Measurements from ENCODE around the gene ZMIZ1.

ZMIZ1 gene

DNA sequence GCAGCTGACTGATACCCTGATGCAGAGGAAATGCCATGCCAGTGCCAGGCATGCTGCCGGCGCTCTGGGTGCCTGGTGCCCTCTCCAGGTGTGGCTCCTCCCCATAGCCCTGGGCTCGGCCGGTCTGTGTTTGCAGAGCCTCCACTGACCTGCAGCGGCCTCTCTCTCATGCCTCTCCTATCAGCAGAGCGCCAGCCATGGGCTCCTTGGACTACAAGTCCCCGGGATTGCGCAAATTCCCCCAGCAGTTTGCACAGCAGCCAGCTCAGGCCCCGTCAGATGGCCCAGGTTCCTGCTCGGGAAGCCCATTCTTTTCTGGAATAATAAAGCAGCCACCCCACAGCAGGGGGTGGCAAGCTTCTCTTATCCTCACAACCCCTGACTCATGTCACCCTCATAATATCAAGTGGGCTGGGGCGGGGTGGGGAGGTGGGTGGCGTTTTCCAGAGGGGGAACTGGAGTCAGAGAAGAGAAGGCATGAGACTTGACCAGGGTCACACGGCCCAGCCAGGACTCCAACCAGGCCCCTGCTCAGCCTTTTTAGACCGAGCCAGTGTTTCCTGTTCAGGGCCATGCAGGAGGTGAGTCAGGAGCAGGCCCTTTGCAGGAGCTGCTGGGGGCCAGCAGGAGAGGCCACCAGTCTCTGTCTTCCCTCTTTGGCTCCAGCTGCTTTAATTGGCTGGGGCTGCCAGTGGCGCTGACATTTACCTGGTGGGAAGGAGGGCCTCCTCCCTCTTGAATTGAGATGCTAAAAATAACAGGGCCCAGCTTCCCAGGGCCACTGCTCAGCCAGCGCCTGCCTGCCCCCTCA lies 58.6 kb downstream of the ZMIZ1 start:
- CTCF ChIA-PET = interaction anchor here (0.8 to 42.3 kb wide), 18 partner anchors 9 to 70 kb away, joined by 3 to 517 read pairs (median 4); no protein-coding TSS in a partner anchor
- peak overlapping the region in 1 of 2 experiments; percentile 46 for H3K27ac ChIP-seq (ENCODE audit: insufficient read depth in 1 of 2, low read depth in 1 of 2, low read length in 2 of 2, poor library complexity in 1 of 2, severe bottlenecking in 2 of 2)
- H3K4me3 ChIP-seq (ENCODE audit: control insufficient read depth in 1 of 7, extremely low read depth in 1 of 7, insufficient read depth in 4 of 7, low read depth in 2 of 7, low read length in 6 of 7) = no peak overlapping the region
- peak in 1 of 3 donors; percentile 40 for DNase-seq
- POLR2A ChIA-PET = interaction anchor here (0.6 to 1.6 kb wide), 4 partner anchors 20 to 60 kb away, joined by 3 to 5 read pairs (median 3); no protein-coding TSS in a partner anchor
- H3K36me3 ChIP-seq (ENCODE audit: control insufficient read depth in 4 of 4, insufficient read depth in 4 of 4, low read length in 3 of 4) = peaks cover 5 to 87% (median 51%) of the 10 kb centered on the region in 4 experiments
- peaks cover 13 to 95% (median 78%) of the 10 kb centered on the region in 4 experiments for H3K4me1 ChIP-seq (ENCODE audit: control extremely low read depth in 1 of 4, control insufficient read depth in 4 of 4, insufficient read depth in 4 of 4, low read length in 3 of 4)
- 45% methylated on average over 15 of the region's 16 CpGs for WGBS (ENCODE audit: insufficient coverage)
- no peaks in the 10 kb centered on the region for H3K9me3 ChIP-seq (ENCODE audit: control extremely low read depth in 1 of 5, control insufficient read depth in 4 of 5, insufficient read depth in 2 of 5, low read depth in 1 of 5, low read length in 4 of 5)
- no peaks in the 10 kb centered on the region for H3K27me3 ChIP-seq (replicated peaks in 2 of 5; ENCODE audit: control insufficient read depth in 4 of 5, insufficient read depth in 5 of 5, low read length in 4 of 5)

DNA sequence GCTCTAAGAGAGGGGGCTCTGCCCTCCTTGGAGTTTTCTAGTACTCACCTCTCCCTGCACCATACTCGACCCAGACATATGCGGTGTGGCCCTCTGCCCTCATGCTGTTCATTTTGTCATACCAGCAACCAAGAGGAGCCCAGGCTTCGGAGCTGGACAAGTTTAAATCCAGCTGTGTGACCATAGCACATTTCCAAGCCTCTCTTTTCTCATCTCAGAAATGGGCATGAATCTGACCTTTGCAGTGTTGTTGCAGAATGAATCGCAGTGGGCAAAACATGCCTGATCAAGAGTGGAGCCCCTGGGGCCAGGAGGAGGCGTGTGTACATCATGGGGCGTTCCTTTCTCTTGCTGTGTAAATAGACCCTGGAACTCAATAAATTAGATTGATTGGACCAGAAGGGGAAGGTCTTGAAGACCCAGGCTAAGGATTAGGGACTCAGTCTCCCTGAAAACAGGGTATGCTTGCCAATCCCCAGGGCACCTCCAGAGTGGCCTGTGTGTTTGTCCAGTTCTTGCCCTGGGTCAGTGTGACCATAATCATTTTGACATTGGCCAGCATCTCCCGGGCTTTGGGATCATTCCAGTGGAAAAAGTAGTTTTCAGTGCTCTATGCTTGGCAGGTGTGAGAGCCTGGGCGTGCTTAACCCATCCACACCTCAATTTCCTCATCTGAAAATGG lies 59.6 kb downstream of the ZMIZ1 start:
- Histone ChIP-seq H3K9me3 (ENCODE audit: control extremely low read depth in 1 of 5, control insufficient read depth in 4 of 5, insufficient read depth in 2 of 5, low read depth in 1 of 5, low read length in 4 of 5) (no peaks in the 10 kb centered on the region), H3K27ac (ENCODE audit: insufficient read depth in 1 of 2, low read depth in 1 of 2, low read length in 2 of 2, poor library complexity in 1 of 2, severe bottlenecking in 2 of 2) (peak overlapping the region in 1 of 2 experiments; percentile 46), H3K36me3 (ENCODE audit: control insufficient read depth in 4 of 4, insufficient read depth in 4 of 4, low read length in 3 of 4) (peaks cover 5 to 85% (median 50%) of the 10 kb centered on the region in 4 experiments), H3K4me3 (ENCODE audit: control insufficient read depth in 1 of 7, extremely low read depth in 1 of 7, insufficient read depth in 4 of 7, low read depth in 2 of 7, low read length in 6 of 7) (no peak overlapping the region), H3K27me3 (replicated peaks in 2 of 5; ENCODE audit: control insufficient read depth in 4 of 5, insufficient read depth in 5 of 5, low read length in 4 of 5) (no peaks in the 10 kb centered on the region), H3K4me1 (ENCODE audit: control extremely low read depth in 1 of 4, control insufficient read depth in 4 of 4, insufficient read depth in 4 of 4, low read length in 3 of 4) (peaks cover 13 to 95% (median 86%) of the 10 kb centered on the region in 4 experiments)
- POLR2A ChIA-PET = interaction anchor here (0.6 to 1.6 kb wide), 5 partner anchors 9 to 67 kb away, joined by 3 to 5 read pairs (median 3); no protein-coding TSS in a partner anchor
- WGBS (ENCODE audit: insufficient coverage) = 92% methylated on average over 6 of the region's 8 CpGs
- CTCF ChIA-PET = interaction anchor here (0.8 to 42.3 kb wide), 18 partner anchors 10 to 69 kb away, joined by 3 to 517 read pairs (median 6); no protein-coding TSS in a partner anchor
- no peak for DNase-seq

DNA sequence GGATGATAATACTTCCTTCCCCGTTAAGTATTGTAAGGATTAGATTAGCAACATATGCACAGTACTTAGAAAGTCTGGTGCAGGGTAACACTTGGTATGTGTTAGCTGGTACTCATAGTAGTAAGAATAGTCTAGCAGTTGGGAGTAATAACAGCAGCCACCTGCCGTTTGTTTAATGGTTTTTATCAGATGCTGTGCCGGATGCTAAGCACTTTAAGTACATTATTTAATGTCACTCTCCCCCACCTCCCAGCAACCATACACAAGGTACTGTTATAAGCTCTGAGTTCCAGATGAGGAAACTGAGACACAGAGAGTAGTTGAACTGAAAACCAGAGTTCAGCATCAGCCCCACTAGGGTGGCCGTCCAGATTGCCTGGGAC lies 60.1 kb downstream of the ZMIZ1 start:
- Histone ChIP-seq H3K27ac (ENCODE audit: insufficient read depth in 1 of 2, low read depth in 1 of 2, low read length in 2 of 2, poor library complexity in 1 of 2, severe bottlenecking in 2 of 2) (peak overlapping the region in 1 of 2 experiments; percentile 46), H3K4me1 (ENCODE audit: control extremely low read depth in 1 of 4, control insufficient read depth in 4 of 4, insufficient read depth in 4 of 4, low read length in 3 of 4) (peaks cover 13 to 95% (median 88%) of the 10 kb centered on the region in 4 experiments), H3K27me3 (replicated peaks in 2 of 5; ENCODE audit: control insufficient read depth in 4 of 5, insufficient read depth in 5 of 5, low read length in 4 of 5) (no peaks in the 10 kb centered on the region), H3K4me3 (ENCODE audit: control insufficient read depth in 1 of 7, extremely low read depth in 1 of 7, insufficient read depth in 4 of 7, low read depth in 2 of 7, low read length in 6 of 7) (peak overlapping the region in 4 of 7 experiments; percentile 2 to 38 (median 16)), H3K9me3 (ENCODE audit: control extremely low read depth in 1 of 5, control insufficient read depth in 4 of 5, insufficient read depth in 2 of 5, low read depth in 1 of 5, low read length in 4 of 5) (no peaks in the 10 kb centered on the region), H3K36me3 (ENCODE audit: control insufficient read depth in 4 of 4, insufficient read depth in 4 of 4, low read length in 3 of 4) (peaks cover 5 to 79% (median 49%) of the 10 kb centered on the region in 4 experiments)
- ChIA-PET CTCF (interaction anchor here (1.1 to 42.3 kb wide), 12 partner anchors 9 to 68 kb away, joined by 3 to 517 read pairs (median 9); no protein-coding TSS in a partner anchor), POLR2A (interaction anchor here (0.6 to 1.3 kb wide), 3 partner anchors 9 to 66 kb away, joined by 3 to 5 read pairs (median 3); no protein-coding TSS in a partner anchor)
- WGBS (ENCODE audit: insufficient coverage) = 51% methylated on average over 2 of the region's 4 CpGs
- peak in 2 of 3 donors; percentile 72 to 80 for DNase-seq

DNA sequence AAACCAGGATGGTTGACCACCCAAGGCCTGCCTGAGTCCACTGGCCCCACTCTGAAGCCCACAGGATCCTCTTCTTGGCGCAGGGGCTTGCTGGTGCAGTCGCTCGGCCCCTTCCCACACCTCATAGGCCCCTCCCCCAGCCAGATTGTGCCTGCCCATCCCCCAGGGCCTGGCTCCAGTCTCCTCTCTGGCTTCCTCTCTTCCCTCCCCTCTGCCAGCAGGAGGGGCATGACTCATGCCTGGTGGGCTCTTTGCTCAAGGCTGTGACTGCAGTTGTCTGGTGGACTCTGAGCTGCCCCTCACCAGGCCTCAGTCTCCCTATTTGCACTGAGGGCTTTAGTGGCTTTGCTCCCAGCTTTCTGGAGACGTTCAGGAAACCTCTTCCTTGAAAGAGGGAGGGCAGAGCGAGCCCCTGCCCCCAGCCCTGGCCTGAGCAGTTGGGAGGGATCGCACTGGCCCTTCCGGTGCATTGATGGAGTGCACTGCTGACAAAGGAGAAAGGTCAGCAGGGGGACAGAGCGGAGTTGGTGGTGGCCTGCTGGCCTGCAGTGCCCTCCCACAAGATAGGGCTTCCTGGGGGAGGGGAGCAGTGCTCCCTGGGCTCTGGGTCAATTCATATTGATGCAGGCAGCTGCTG lies 60.7 kb downstream of the ZMIZ1 start:
- Histone ChIP-seq H3K4me1 (ENCODE audit: control extremely low read depth in 1 of 4, control insufficient read depth in 4 of 4, insufficient read depth in 4 of 4, low read length in 3 of 4) (peaks cover 13 to 100% (median 94%) of the 10 kb centered on the region in 4 experiments), H3K27me3 (replicated peaks in 2 of 5; ENCODE audit: control insufficient read depth in 4 of 5, insufficient read depth in 5 of 5, low read length in 4 of 5) (no peaks in the 10 kb centered on the region), H3K4me3 (ENCODE audit: control insufficient read depth in 1 of 7, extremely low read depth in 1 of 7, insufficient read depth in 4 of 7, low read depth in 2 of 7, low read length in 6 of 7) (peak overlapping the region in 4 of 7 experiments; percentile 2 to 38 (median 6)), H3K27ac (ENCODE audit: insufficient read depth in 1 of 2, low read depth in 1 of 2, low read length in 2 of 2, poor library complexity in 1 of 2, severe bottlenecking in 2 of 2) (peak overlapping the region in 1 of 2 experiments; percentile 90), H3K36me3 (ENCODE audit: control insufficient read depth in 4 of 4, insufficient read depth in 4 of 4, low read length in 3 of 4) (peaks cover 5 to 78% (median 43%) of the 10 kb centered on the region in 4 experiments), H3K9me3 (ENCODE audit: control extremely low read depth in 1 of 5, control insufficient read depth in 4 of 5, insufficient read depth in 2 of 5, low read depth in 1 of 5, low read length in 4 of 5) (no peaks in the 10 kb centered on the region)
- ChIA-PET CTCF (interaction anchor here (0.9 to 42.3 kb wide), 14 partner anchors 9 to 68 kb away, joined by 3 to 517 read pairs (median 9); no protein-coding TSS in a partner anchor), POLR2A (interaction anchor here (1.2 to 1.3 kb wide), 2 partner anchors 8 to 56 kb away, joined by 3 to 5 read pairs; no protein-coding TSS in a partner anchor)
- DNase-seq = peak in 2 of 3 donors; percentile 73 to 76
- WGBS (ENCODE audit: insufficient coverage) = 60% methylated on average over 8 of the region's 8 CpGs

DNA sequence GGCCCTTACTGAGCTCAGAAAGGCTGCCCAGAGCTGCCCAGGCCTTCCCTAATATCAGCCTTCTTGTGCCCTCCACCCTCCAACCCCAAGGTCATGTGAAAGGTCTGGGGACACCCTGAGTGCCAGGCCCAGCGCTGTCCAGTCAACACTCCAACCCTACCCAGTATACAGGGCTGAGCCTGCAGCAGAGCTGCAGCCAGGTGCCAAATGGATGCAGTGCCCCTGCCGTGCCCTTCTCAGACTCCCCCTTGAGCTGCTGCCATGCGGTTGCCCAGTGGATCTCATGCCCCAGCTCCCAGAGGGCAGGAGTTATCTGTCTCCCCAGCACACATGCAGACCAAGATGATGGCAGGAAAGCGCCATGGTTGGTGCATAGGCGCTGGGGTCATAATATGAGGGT lies 61.5 kb downstream of the ZMIZ1 start:
- WGBS (ENCODE audit: insufficient coverage) = 95% methylated on average over 4 of the region's 5 CpGs
- no peak for DNase-seq
- H3K36me3 ChIP-seq (ENCODE audit: control insufficient read depth in 4 of 4, insufficient read depth in 4 of 4, low read length in 3 of 4) = peaks cover under 1 to 75% (median 35%) of the 10 kb centered on the region in 4 experiments
- ChIA-PET CTCF (interaction anchor here (0.7 to 42.3 kb wide), 12 partner anchors 8 to 67 kb away, joined by 3 to 517 read pairs (median 10); no protein-coding TSS in a partner anchor), POLR2A (interaction anchor here (0.7 kb wide), 1 partner anchor 48 kb away, joined by 3 read pairs; no protein-coding TSS in a partner anchor)
- no peak overlapping the region for H3K4me3 ChIP-seq (ENCODE audit: control insufficient read depth in 1 of 7, extremely low read depth in 1 of 7, insufficient read depth in 4 of 7, low read depth in 2 of 7, low read length in 6 of 7)
- no peaks in the 10 kb centered on the region for H3K27me3 ChIP-seq (replicated peaks in 2 of 5; ENCODE audit: control insufficient read depth in 4 of 5, insufficient read depth in 5 of 5, low read length in 4 of 5)
- peaks cover 13 to 100% (median 96%) of the 10 kb centered on the region in 4 experiments for H3K4me1 ChIP-seq (ENCODE audit: control extremely low read depth in 1 of 4, control insufficient read depth in 4 of 4, insufficient read depth in 4 of 4, low read length in 3 of 4)
- H3K27ac ChIP-seq (ENCODE audit: insufficient read depth in 1 of 2, low read depth in 1 of 2, low read length in 2 of 2, poor library complexity in 1 of 2, severe bottlenecking in 2 of 2) = peak overlapping the region in 1 of 2 experiments; percentile 90
- no peaks in the 10 kb centered on the region for H3K9me3 ChIP-seq (ENCODE audit: control extremely low read depth in 1 of 5, control insufficient read depth in 4 of 5, insufficient read depth in 2 of 5, low read depth in 1 of 5, low read length in 4 of 5)

DNA sequence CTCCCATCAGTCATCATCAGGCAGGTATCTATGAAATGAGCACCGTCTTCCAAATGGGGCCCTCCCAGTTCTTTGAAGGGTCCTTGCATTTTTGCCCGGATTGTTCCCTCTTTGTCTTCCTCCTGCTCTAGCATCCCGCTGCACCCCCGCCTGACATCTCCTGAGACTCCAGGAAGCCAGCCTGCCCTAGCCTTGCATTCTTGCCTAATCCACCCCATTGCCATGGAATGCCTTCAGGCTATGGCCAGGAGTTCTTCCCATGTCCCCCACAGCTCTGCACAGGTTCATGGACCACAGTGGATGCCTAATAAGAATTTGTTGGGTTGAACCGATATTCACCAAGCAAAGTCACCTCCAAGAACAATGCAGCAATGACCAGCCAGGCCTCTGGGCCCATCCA lies 62.1 kb downstream of the ZMIZ1 start:
- H3K36me3 ChIP-seq (ENCODE audit: control insufficient read depth in 4 of 4, insufficient read depth in 4 of 4, low read length in 3 of 4) = peaks cover 0 to 73% (median 33%) of the 10 kb centered on the region in 4 experiments
- no peak overlapping the region for H3K4me3 ChIP-seq (ENCODE audit: control insufficient read depth in 1 of 7, extremely low read depth in 1 of 7, insufficient read depth in 4 of 7, low read depth in 2 of 7, low read length in 6 of 7)
- peaks cover 16 to 100% (median 97%) of the 10 kb centered on the region in 4 experiments for H3K4me1 ChIP-seq (ENCODE audit: control extremely low read depth in 1 of 4, control insufficient read depth in 4 of 4, insufficient read depth in 4 of 4, low read length in 3 of 4)
- H3K27me3 ChIP-seq (replicated peaks in 2 of 5; ENCODE audit: control insufficient read depth in 4 of 5, insufficient read depth in 5 of 5, low read length in 4 of 5) = no peaks in the 10 kb centered on the region
- POLR2A ChIA-PET = interaction anchor here (0.7 kb wide), 1 partner anchor 47 kb away, joined by 3 read pairs; no protein-coding TSS in a partner anchor
- CTCF ChIA-PET = interaction anchor here (0.7 to 42.3 kb wide), 11 partner anchors 7 to 66 kb away, joined by 3 to 517 read pairs (median 15); no protein-coding TSS in a partner anchor
- 93% methylated on average over 5 of the region's 5 CpGs for WGBS (ENCODE audit: insufficient coverage)
- peak overlapping the region in 1 of 2 experiments; percentile 90 for H3K27ac ChIP-seq (ENCODE audit: insufficient read depth in 1 of 2, low read depth in 1 of 2, low read length in 2 of 2, poor library complexity in 1 of 2, severe bottlenecking in 2 of 2)
- no peaks in the 10 kb centered on the region for H3K9me3 ChIP-seq (ENCODE audit: control extremely low read depth in 1 of 5, control insufficient read depth in 4 of 5, insufficient read depth in 2 of 5, low read depth in 1 of 5, low read length in 4 of 5)
- DNase-seq = no peak

Measured in common myeloid progenitor, CD34-positive (primary cell).